ENCODE results near the gene HMGB1. TPM values are rescaled to one million over a fixed set of nuclear protein-coding genes. Genes with fewer than 3 reads are reported as not detected.

HMGB1 gene
- polyA plus RNA-seq, 2 of the 4 experiments (the other 2 are of a cell fraction): 353 to 641 TPM

GRCh38 chr13:30410705-30411125 lies 55.0 kb downstream of the HMGB1 start:
- H3K4me2 ChIP-seq: no peak overlapping the region
- H3K9me3 ChIP-seq: no peaks in the 10 kb centered on the region
- DNase-seq (ENCODE audit: low read depth in 1 of 2, low spot score in 1 of 2) (no peak), ATAC-seq (no peak), FAIRE-seq (no peak)
- WGBS (ENCODE audit: missing lambda C conversion rate): 100% methylated on average over 2 of the region's 2 CpGs
- CTCF ChIA-PET: no interaction called here
- H3K4me3 ChIP-seq: no peak overlapping the region
- POLR2A ChIA-PET: no interaction called here
- H3K4me1 ChIP-seq: peaks cover 16% of the 10 kb centered on the region; the same call in 2 of the 3 replicates
- peak overlapping the region in 1 of 2 experiments; percentile 49; a peak in 1 of 6 replicates for H3K27ac ChIP-seq
- TF ChIP-seq ZFP36 (IDR thresholded peaks at IDR 0.05; ENCODE audit: borderline replicate concordance, partially characterized antibody) (no peak), ELK1 (IDR thresholded peaks at IDR 0.05; ENCODE audit: low read depth, low read length) (no peak), HEYL (CRISPR knock-in tag; IDR thresholded peaks at IDR 0.05) (no peak), RAD21 (conservative IDR thresholded peaks at IDR 0.05 in 1 of 2, IDR thresholded peaks at IDR 0.05 in 1 of 2) (no peak), SMC3 (IDR thresholded peaks at IDR 0.05) (no peak), MAZ (IDR thresholded peaks at IDR 0.05; ENCODE audit: borderline replicate concordance, low read depth, low read length) (no peak), RFX5 (IDR thresholded peaks at IDR 0.05) (no peak), PHF8 (IDR thresholded peaks at IDR 0.05; ENCODE audit: borderline replicate concordance, low read depth) (no peak), BHLHE40 (IDR thresholded peaks at IDR 0.05; ENCODE audit: low read depth, low read length) (no peak), RCOR1 (IDR thresholded peaks at IDR 0.05; ENCODE audit: low read depth, low read length) (no peak)

- H3K27ac ChIP-seq: peak overlapping the region in 1 of 2 experiments; percentile 49; a peak in 2 of 6 replicates
- peak in 1 of 2 experiments; percentile 24; a peak in 2 of 6 replicates for ATAC-seq
- 66% methylated on average over 11 of the region's 13 CpGs for WGBS (ENCODE audit: missing lambda C conversion rate)
- no peak for TF ChIP-seq MYC (IDR thresholded peaks at IDR 0.05; ENCODE audit: borderline replicate concordance, low read length)
- TF ChIP-seq FOSL2 (IDR thresholded peaks at IDR 0.05): no peak
- peak; percentile 31 for TF ChIP-seq FOSL2 (CRISPR knock-in tag; IDR thresholded peaks at IDR 0.05)
- no peak overlapping the region for H3K4me3 ChIP-seq
- peak in 1 of 2 experiments; percentile 16 for DNase-seq (ENCODE audit: low read depth in 1 of 2, low spot score in 1 of 2)
- H3K9me3 ChIP-seq: no peaks in the 10 kb centered on the region
- ChIA-PET CTCF (interaction anchor here (0.7 to 2.9 kb wide), 2 partner anchors 9 to 53 kb away, joined by 3 to 16 read pairs; no protein-coding TSS in a partner anchor), POLR2A (no interaction called here)
- no peak for FAIRE-seq
- peaks cover 16% of the 10 kb centered on the region; the same call in 2 of the 3 replicates for H3K4me1 ChIP-seq
- 0 out of 3 replicates have a peak overlapping the region, but pooled peaks have one; percentile 8 for H3K4me2 ChIP-seq
Observed at GRCh38 chr13:30409886-30410704, 55.6 kb downstream of the HMGB1 start.

- peak; percentile 97 to 98 for ATAC-seq
- peak; percentile 69 to 91 for DNase-seq (ENCODE audit: low read depth in 1 of 2, low spot score in 1 of 2)
- H3K4me1 ChIP-seq: peaks cover 16% of the 10 kb centered on the region; the same call in 2 of the 3 replicates
- H3K9me3 ChIP-seq: no peaks in the 10 kb centered on the region
- ChIA-PET POLR2A (interaction anchor here (0.6 to 3.2 kb wide), 2 partner anchors 14 to 636 kb away, joined by 3 to 13 read pairs; partner anchors contain the start of gene UBE2L5), CTCF (interaction anchor here (0.6 to 2.9 kb wide), 17 partner anchors 8 to 457 kb away, joined by 3 to 16 read pairs (median 3); no protein-coding TSS in a partner anchor)
- peak overlapping the region; percentile 73 to 82 for H3K27ac ChIP-seq
- FAIRE-seq: no peak
- peak overlapping the region; percentile 93 for H3K4me2 ChIP-seq
- 51% methylated on average over 19 of the region's 51 CpGs for WGBS (ENCODE audit: missing lambda C conversion rate)
- H3K4me3 ChIP-seq: peak overlapping the region; percentile 33
- no peak for TF ChIP-seq NFE2L2 (conservative IDR thresholded peaks at IDR 0.05; ENCODE audit: low read length)
- no peak for TF ChIP-seq ZFP36 (IDR thresholded peaks at IDR 0.05; ENCODE audit: borderline replicate concordance, partially characterized antibody)
- TF ChIP-seq CHD4 (IDR thresholded peaks at IDR 0.05; ENCODE audit: borderline replicate concordance): no peak
- TF ChIP-seq ELK1 (IDR thresholded peaks at IDR 0.05; ENCODE audit: low read depth, low read length): no peak
- TF ChIP-seq ZSCAN20 (CRISPR knock-in tag; IDR thresholded peaks at IDR 0.05): no peak
- no peak for TF ChIP-seq KDM1A (IDR thresholded peaks at IDR 0.05; ENCODE audit: low read depth)
- no peak for TF ChIP-seq EP300 (IDR thresholded peaks at IDR 0.05)
- TF ChIP-seq ESRRA (IDR thresholded peaks at IDR 0.05; ENCODE audit: borderline replicate concordance, low read length): no peak
- TF ChIP-seq REST (IDR thresholded peaks at IDR 0.05): no peak
- no peak for TF ChIP-seq HOXB13 (CRISPR knock-in tag; IDR thresholded peaks at IDR 0.05; ENCODE audit: low read depth)
- TF ChIP-seq CEBPB (IDR thresholded peaks at IDR 0.05): no peak
- peak; percentile 57 for TF ChIP-seq POLR2A (IDR thresholded peaks at IDR 0.05; ENCODE audit: low read length)
- TF ChIP-seq HES2 (IDR thresholded peaks at IDR 0.05): no peak
Observed at GRCh38 chr13:30408319-30409101, 57.2 kb downstream of the HMGB1 start.
